H1 (cell line): Measurements from ENCODE around the gene HOXB9. TPM values are rescaled to one million over a fixed set of nuclear protein-coding genes. Genes with fewer than 3 reads are reported as not detected.

Experiments
- CTCF ChIA-PET: fragments of 300-600 bp; sonication (Branson Sonifier 250); formaldehyde crosslinking; loops from one replicate; lab custom pipeline; 2021; ENCODE audit not compliant: partially characterized antibody; lab: Charles Lee
- POLR2A ChIA-PET: fragments of 300-600 bp; sonication (Branson Sonifier 250); formaldehyde crosslinking; loops from one replicate; lab custom pipeline; 2021; ENCODE audit warnings: inconsistent platforms; ENCODE audit not compliant: partially characterized antibody; lab: Charles Lee
- DNase-seq, 2 experiments: peaks; one replicate each; pipeline versions ENCODE4 v3.0.0 to v3.0.0-alpha.2; 2010 to 2022; ENCODE audit warnings: low spot score in 2 of 2, low read depth in 1 of 2, mixed read lengths in 1 of 2
- FAIRE-seq: peaks from 2 replicates; lab custom pipeline; 2011; peaks lifted over from hg19 to GRCh38; lab: Jason Lieb, UNC
- H2AFZ ChIP-seq: 2 replicates; pipeline ENCODE4 v1.8.1; 2012; ENCODE audit warnings: low read length, inconsistent platforms
- H2AK5ac ChIP-seq: 2 replicates; pipeline ENCODE4 v1.6.1; 2013; ENCODE audit warnings: low read depth, low read length
- H2BK120ac ChIP-seq: replicated peaks from 2 replicates; pipeline ENCODE3; 2013; ENCODE audit warnings: low read depth, low read length, inconsistent platforms
- H2BK12ac ChIP-seq: 2 replicates; pipeline ENCODE4 v1.6.1; 2013; ENCODE audit warnings: low read depth, low read length
- H2BK15ac ChIP-seq: 2 replicates; pipeline ENCODE4 v1.6.1; 2013; ENCODE audit warnings: low read length
- H2BK20ac ChIP-seq: 2 replicates; pipeline ENCODE4 v1.6.1; 2013; ENCODE audit warnings: low read length
- H2BK5ac ChIP-seq: 2 replicates; pipeline ENCODE4 v1.6.1; 2013; ENCODE audit warnings: low read depth, low read length
- H3K14ac ChIP-seq: 2 replicates; pipeline ENCODE4 v1.6.1; 2013; ENCODE audit warnings: inconsistent platforms; ENCODE audit not compliant: insufficient read length
- H3K18ac ChIP-seq: 2 replicates; pipeline ENCODE4 v1.6.1; 2013; ENCODE audit warnings: low read length; ENCODE audit errors: extremely low read depth
- H3K23ac ChIP-seq: 2 replicates; pipeline ENCODE4 v1.6.1; 2013; ENCODE audit warnings: inconsistent platforms; ENCODE audit not compliant: insufficient read length
- H3K23me2 ChIP-seq: 2 replicates; pipeline ENCODE4 v1.6.1; 2013; ENCODE audit warnings: low read depth, low read length
- H3K27ac ChIP-seq: 2 replicates; pipeline ENCODE4 v1.6.1; 2011; ENCODE audit warnings: low read depth, low read length, inconsistent platforms
- H3K27me3 ChIP-seq, 4 experiments: replicated peaks in 1 of 4; 1 replicate in 1 of 4; 2 replicates in 3 of 4; pipeline versions ENCODE4 v1.6.1 to v1.8.1; 2011 to 2013; ENCODE audit warnings: low read length in 3 of 4, mild to moderate bottlenecking in 3 of 4, inconsistent platforms in 2 of 4, mixed read lengths in 2 of 4, moderate library complexity in 1 of 4; ENCODE audit not compliant: control insufficient read depth in 3 of 4, insufficient read depth in 3 of 4; ENCODE audit errors: extremely low read depth in 1 of 4
- H3K36me3 ChIP-seq, 4 experiments: 2 replicates each; pipeline versions ENCODE4 v1.6.1 to v1.8.1; 2011 to 2013; ENCODE audit warnings: mild to moderate bottlenecking in 4 of 4, low read length in 3 of 4, moderate library complexity in 2 of 4, control low read depth in 1 of 4, inconsistent platforms in 1 of 4; ENCODE audit not compliant: insufficient read depth in 4 of 4, control insufficient read depth in 2 of 4
- H3K4ac ChIP-seq: replicated peaks from 2 replicates; pipeline ENCODE3; 2013; ENCODE audit warnings: low read length, low read depth, mixed read lengths, inconsistent platforms; ENCODE audit not compliant: insufficient read length
- H3K4me1 ChIP-seq, 4 experiments: replicated peaks in 1 of 4; 1 replicate in 1 of 4; 2 replicates in 3 of 4; pipeline versions ENCODE4 v1.6.1 to v1.8.1; 2011 to 2013; ENCODE audit warnings: low read length in 3 of 4, inconsistent platforms in 2 of 4, mixed read lengths in 1 of 4; ENCODE audit not compliant: insufficient read depth in 4 of 4, control insufficient read depth in 3 of 4
- H3K4me2 ChIP-seq, 2 experiments: 2 replicates each; pipeline versions ENCODE4 v1.6.1 to v1.8.1; 2011 to 2013; ENCODE audit warnings: low read depth in 2 of 2, low read length in 2 of 2, control low read depth in 1 of 2, inconsistent platforms in 1 of 2, mild to moderate bottlenecking in 1 of 2; ENCODE audit not compliant: insufficient read depth in 1 of 2
- H3K4me3 ChIP-seq, 4 experiments: fragments of 200-600, 300-600 bp in 1 of 4; sonication (generic), shearing (Covaris generic), sonication (Bioruptor Twin) in 1 of 4; 2 replicates each; pipeline versions ENCODE4 v1.5.1 to v1.8.1; 2011 to 2016; ENCODE audit warnings: low read length in 4 of 4, low read depth in 3 of 4, control low read depth in 2 of 4, inconsistent platforms in 2 of 4, mild to moderate bottlenecking in 2 of 4, mixed read lengths in 1 of 4, moderate library complexity in 1 of 4; ENCODE audit not compliant: insufficient read depth in 2 of 4; ENCODE audit errors: extremely low read depth in 1 of 4
- H3K56ac ChIP-seq: replicated peaks from 2 replicates; pipeline ENCODE3; 2013; ENCODE audit warnings: low read depth, mild to moderate bottlenecking, mixed read lengths, low read length, inconsistent platforms; ENCODE audit not compliant: insufficient read length
- H3K79me1 ChIP-seq: 2 replicates; pipeline ENCODE4 v1.6.1; 2013; ENCODE audit warnings: low read depth, low read length, control low read depth
- H3K79me2 ChIP-seq, 2 experiments: 2 replicates each; pipeline versions ENCODE4 v1.6.1 to v1.8.1; 2012 to 2013; ENCODE audit warnings: low read length in 2 of 2, mild to moderate bottlenecking in 2 of 2, inconsistent platforms in 1 of 2; ENCODE audit not compliant: insufficient read depth in 2 of 2, control insufficient read depth in 1 of 2
- H3K9ac ChIP-seq, 4 experiments: replicated peaks in 1 of 4; 1 replicate in 1 of 4; 2 replicates in 3 of 4; pipeline versions ENCODE4 v1.6.1 to v1.8.1; 2011 to 2013; ENCODE audit warnings: low read depth in 3 of 4, low read length in 3 of 4, control low read depth in 2 of 4, mild to moderate bottlenecking in 2 of 4, moderate library complexity in 2 of 4, inconsistent platforms in 1 of 4; ENCODE audit errors: extremely low read depth in 1 of 4
- H3K9me3 ChIP-seq, 2 experiments: 2 replicates each; pipeline versions ENCODE4 v1.6.1 to v1.8.1; 2012 to 2013; ENCODE audit warnings: mild to moderate bottlenecking in 2 of 2, moderate library complexity in 2 of 2, control low read depth in 1 of 2, inconsistent platforms in 1 of 2, low read depth in 1 of 2, low read length in 1 of 2, mixed read lengths in 1 of 2; ENCODE audit not compliant: insufficient read depth in 2 of 2
- H4K20me1 ChIP-seq, 2 experiments: replicated peaks in 1 of 2; 2 replicates each; pipeline versions ENCODE3 to v1.8.1; 2011 to 2013; ENCODE audit warnings: inconsistent platforms in 2 of 2, low read length in 2 of 2, mild to moderate bottlenecking in 1 of 2; ENCODE audit not compliant: insufficient read depth in 2 of 2, control insufficient read depth in 1 of 2
- H4K5ac ChIP-seq: 2 replicates; pipeline ENCODE4 v1.6.1; 2013; ENCODE audit warnings: low read length, low read depth, mixed read lengths, inconsistent platforms; ENCODE audit not compliant: insufficient read length
- H4K8ac ChIP-seq: 2 replicates; pipeline ENCODE4 v1.8.0; 2013; ENCODE audit warnings: mild to moderate bottlenecking, moderate library complexity, low read length, inconsistent platforms; ENCODE audit not compliant: insufficient read depth; ENCODE audit errors: extremely low read depth
- H4K91ac ChIP-seq: replicated peaks from 2 replicates; pipeline ENCODE3; 2013; ENCODE audit warnings: low read length, mixed read lengths, inconsistent platforms; ENCODE audit not compliant: insufficient read length
- EP300 ChIP-seq, 2 experiments: IDR thresholded peaks; 1 replicate in 1 of 2; 2 replicates in 1 of 2; pipeline ENCODE4 v1.6.1; 2011 to 2012; ENCODE audit warnings: low read depth in 2 of 2, low read length in 2 of 2, mild to moderate bottlenecking in 2 of 2, borderline replicate concordance in 1 of 2, inconsistent platforms in 1 of 2, moderate library complexity in 1 of 2
- WGBS, 2 experiments: shearing (Covaris generic) in 1 of 2; methylation state at CpG; one replicate each; pipeline versions ENCODE4 v1.1.6 to v1.1.7; 2013 to 2015; ENCODE audit warnings: low lambda C conversion rate in 2 of 2, mixed read lengths in 2 of 2, inconsistent platforms in 1 of 2, low coverage in 1 of 2, missing lambda C conversion rate in 1 of 2; ENCODE audit not compliant: insufficient replicate concordance in 2 of 2, insufficient coverage in 1 of 2, insufficient read length in 1 of 2; ENCODE audit errors: extremely low coverage in 1 of 2, missing lambda C conversion rate in 1 of 2; 5-methylcytosine and 5-hydroxymethylcytosine counted together
- polyA plus RNA-seq, 7 experiments: library from polyadenylated mRNA; depleted of rRNA in 3 of 7; stranded (reverse) in 5 of 7; unstranded in 2 of 7; fragments of >200 nt in 5 of 7; fragments of 200-250 nt in 2 of 7; gene quantifications; 1 replicate in 5 of 7; 2 replicates in 1 of 7; 4 replicates in 1 of 7; pipeline versions ENCODE4 v1.2.1 to v1.2.3, GENCODE V29; 2011 to 2013; ENCODE audit warnings: missing spikeins in 2 of 7, mixed read lengths in 2 of 7
- total RNA-seq: library from RNA; stranded (reverse); fragmentation: NEBNext Ultra II Directional; extraction: Animal tissue kit (Norgen Biotek cat#: 25700); gene quantifications from 2 replicates; pipeline ENCODE4 v1.2.1, GENCODE V29; 2021
- TF ChIP-seq, protein P1 (sequence below): IDR thresholded peaks from 2 replicates; pipeline ENCODE4 v1.6.1; 2011; ENCODE audit warnings: low read length, improper control_type of control experiment
- TF ChIP-seq, protein P2 (sequence below): IDR thresholded peaks from 2 replicates; pipeline ENCODE4 v1.6.1; 2011; ENCODE audit warnings: low read depth, mild to moderate bottlenecking, low read length; ENCODE audit not compliant: insufficient read depth

HOXB9 gene
- total and polyA plus RNA-seq, 2 of the 8 experiments (the other 6 are each of a cell fraction or from before 2014, with no cell fraction given) = not detected

DNA sequence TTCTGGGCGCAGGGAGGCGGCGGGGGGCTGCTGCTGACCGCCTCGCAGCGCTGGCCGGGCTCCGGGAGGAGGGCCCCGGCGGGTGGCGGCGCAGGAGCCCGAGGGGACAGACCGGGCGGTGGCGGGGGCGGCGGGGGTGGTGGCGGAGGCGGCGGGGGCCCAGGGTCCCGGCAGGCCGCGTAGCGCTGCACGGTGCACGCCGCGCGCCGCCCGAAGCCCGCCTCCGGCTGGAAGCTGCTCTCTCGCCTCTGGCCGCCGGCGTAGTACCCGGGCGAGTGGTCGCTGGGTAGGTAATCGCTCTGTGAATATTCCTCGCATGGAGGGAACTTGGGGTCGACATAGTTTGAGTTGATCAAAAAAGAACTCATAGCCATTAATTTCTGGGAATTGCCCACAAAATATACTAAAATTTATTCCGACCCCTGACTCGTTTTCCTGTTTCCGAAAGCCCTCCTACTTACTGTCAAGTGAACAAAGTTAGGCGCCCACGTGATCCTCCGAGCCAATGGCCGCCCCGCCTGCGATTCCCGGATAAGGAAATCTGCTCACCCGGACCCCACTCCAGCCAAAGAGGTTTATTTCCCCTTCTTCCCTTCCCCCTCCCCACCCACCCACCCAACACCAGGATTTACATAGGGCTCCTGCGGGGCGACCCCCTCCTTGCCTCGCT is 48.1 kb downstream of the HOXB9 start, which contains the start of gene HOXB4:
Gene HOXB4, minus strand, starts transcription at position 405 of the 670 bp plus-strand sequence. Its CDS starts 31 bp downstream, at position 374.
- Histone ChIP-seq H3K14ac (no peak within 1 kb of the TSS), H3K9me3 (no peaks in the 10 kb centered on the region), H2BK15ac (peak within 1 kb of the TSS; percentile 29; the same call in 1 of the 2 replicates), H4K5ac (no peak within 1 kb of the TSS), H2BK120ac (no peak within 1 kb of the TSS), H4K8ac (no peak within 1 kb of the TSS; the same call in 1 of the 2 replicates), H3K27ac (no peak within 1 kb of the TSS), H3K4ac (no peak within 1 kb of the TSS), H2AFZ (no peak within 1 kb of the TSS), H2BK12ac (no peak within 1 kb of the TSS), H4K20me1 (peaks cover 15 to 40% of the 10 kb centered on the region in 2 experiments), H3K4me2 (peak within 1 kb of the TSS; percentile 46 to 48), H2AK5ac (no peak within 1 kb of the TSS), H3K27me3 (peaks cover 99 to 100% (median 100%) of the 10 kb centered on the region in 4 experiments), H2BK20ac (no peak within 1 kb of the TSS)
- no peak for FAIRE-seq
- no peak for DNase-seq
- TF ChIP-seq, protein P1, sequence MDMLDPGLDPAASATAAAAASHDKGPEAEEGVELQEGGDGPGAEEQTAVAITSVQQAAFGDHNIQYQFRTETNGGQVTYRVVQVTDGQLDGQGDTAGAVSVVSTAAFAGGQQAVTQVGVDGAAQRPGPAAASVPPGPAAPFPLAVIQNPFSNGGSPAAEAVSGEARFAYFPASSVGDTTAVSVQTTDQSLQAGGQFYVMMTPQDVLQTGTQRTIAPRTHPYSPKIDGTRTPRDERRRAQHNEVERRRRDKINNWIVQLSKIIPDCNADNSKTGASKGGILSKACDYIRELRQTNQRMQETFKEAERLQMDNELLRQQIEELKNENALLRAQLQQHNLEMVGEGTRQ = peak; percentile 78
- TF ChIP-seq EP300 (IDR thresholded peaks at IDR 0.05; ENCODE audit: borderline replicate concordance in 1 of 2, low read depth in 2 of 2, low read length in 2 of 2) = no peak
- TF ChIP-seq, protein P2, sequence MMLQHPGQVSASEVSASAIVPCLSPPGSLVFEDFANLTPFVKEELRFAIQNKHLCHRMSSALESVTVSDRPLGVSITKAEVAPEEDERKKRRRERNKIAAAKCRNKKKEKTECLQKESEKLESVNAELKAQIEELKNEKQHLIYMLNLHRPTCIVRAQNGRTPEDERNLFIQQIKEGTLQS = peak; percentile 29; the same call in 1 of the 2 replicates
- TF ChIP-seq, all 59 proteins: peak for 2
- H4K91ac ChIP-seq = no peak within 1 kb of the TSS
- no peaks in the 10 kb centered on the region for H3K23me2 ChIP-seq
- 0% methylated on average over 9 of the region's 58 CpGs; no CpG with 5 or more reads in 1 of the 2 experiments for WGBS, 2 experiments
- peaks cover 0 to 13% (median 4%) of the 10 kb centered on the region in 4 experiments; a peak in 5 of 7 replicates for H3K4me1 ChIP-seq
- ChIA-PET CTCF (interaction anchor here (1.1 to 1.5 kb wide), 3 partner anchors 8 to 16 kb away, joined by 3 to 5 read pairs (median 4); no protein-coding TSS in a partner anchor), POLR2A (no interaction called here)
- H3K9ac ChIP-seq = no peak within 1 kb of the TSS
- H3K79me2 ChIP-seq = no peaks in the 10 kb centered on the region
- H3K18ac ChIP-seq = no peak within 1 kb of the TSS; the same call in 1 of the 2 replicates
- H3K79me1 ChIP-seq = no peaks in the 10 kb centered on the region
- no peak within 1 kb of the TSS for H3K23ac ChIP-seq
- peak within 1 kb of the TSS in 2 of 4 experiments; percentile 10 to 44; a peak in 3 of 8 replicates for H3K4me3 ChIP-seq
- H3K56ac ChIP-seq = no peak within 1 kb of the TSS
- no peak within 1 kb of the TSS for H2BK5ac ChIP-seq
- peaks cover 0 to 7% (median 0%) of the 10 kb centered on the region in 4 experiments; a peak in 1 of 8 replicates for H3K36me3 ChIP-seq
